HG02938 (cell line): ENCODE measurements around the gene ABHD12.
"Not testable (repeated sequence)": the region's sequence is repeated elsewhere in the genome, so short reads cannot be mapped to it uniquely, and the experiment has no call there.

ENCODE experiments used
- ATAC-seq: cut with Tn5 transposase; IDR thresholded peaks from one replicate; pipeline ENCODE4 v1.9.1; 2021; ENCODE audit warnings: mild to moderate bottlenecking, moderate library complexity; ENCODE audit not compliant: unreplicated experiment

The ABHD12 gene

GRCh38 chr20:25323496-25324246 is 67.0 kb downstream of the ABHD12 start:
- ATAC-seq, result no peak

- no peak for ATAC-seq
These were observed 68.6 kb downstream of the ABHD12 start for GRCh38 chr20:25321991-25322390.

GRCh38 chr20:25321262-25321831 is 69.3 kb downstream of the ABHD12 start:
- ATAC-seq, result no peak

DNA sequence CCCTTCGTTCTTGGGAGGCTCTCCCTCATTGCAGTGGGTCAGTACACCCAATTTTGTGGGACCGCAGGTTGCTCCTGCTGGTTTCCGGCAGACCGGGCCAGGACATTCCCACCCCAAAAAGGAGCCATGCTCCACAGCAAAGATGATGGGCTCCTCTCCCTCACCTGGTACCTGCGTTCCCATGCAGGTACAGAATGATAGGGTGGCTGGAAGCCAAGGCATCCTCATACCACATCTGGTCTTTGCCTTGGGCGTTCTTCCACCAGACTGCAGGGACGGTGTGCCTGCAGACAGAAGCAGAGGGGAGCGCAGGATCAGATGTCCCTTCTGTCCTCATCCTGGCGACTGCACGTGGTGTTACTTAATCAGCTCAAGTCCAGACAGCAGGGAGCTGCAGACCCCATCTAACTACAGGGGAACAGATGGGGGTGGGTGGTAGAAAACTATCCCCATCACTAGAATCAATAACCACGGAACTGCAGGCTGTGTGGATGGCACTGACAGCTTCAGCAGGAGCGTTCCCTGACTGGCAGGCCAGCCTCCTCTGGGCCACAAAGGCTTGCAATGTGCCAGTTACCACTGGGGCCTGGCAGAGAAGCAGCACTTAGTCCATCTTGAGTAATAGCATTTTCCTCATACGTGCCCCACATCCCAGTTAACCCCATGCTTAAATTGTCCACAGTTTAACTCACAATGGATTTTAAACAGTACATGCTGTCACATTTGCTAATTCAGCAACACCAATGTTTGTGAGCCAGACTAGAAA is 70.4 kb downstream of the ABHD12 start:
- no peak for ATAC-seq

GRCh38 chr20:25319241-25320034 is 71.2 kb downstream of the ABHD12 start:
- no peak for ATAC-seq

DNA sequence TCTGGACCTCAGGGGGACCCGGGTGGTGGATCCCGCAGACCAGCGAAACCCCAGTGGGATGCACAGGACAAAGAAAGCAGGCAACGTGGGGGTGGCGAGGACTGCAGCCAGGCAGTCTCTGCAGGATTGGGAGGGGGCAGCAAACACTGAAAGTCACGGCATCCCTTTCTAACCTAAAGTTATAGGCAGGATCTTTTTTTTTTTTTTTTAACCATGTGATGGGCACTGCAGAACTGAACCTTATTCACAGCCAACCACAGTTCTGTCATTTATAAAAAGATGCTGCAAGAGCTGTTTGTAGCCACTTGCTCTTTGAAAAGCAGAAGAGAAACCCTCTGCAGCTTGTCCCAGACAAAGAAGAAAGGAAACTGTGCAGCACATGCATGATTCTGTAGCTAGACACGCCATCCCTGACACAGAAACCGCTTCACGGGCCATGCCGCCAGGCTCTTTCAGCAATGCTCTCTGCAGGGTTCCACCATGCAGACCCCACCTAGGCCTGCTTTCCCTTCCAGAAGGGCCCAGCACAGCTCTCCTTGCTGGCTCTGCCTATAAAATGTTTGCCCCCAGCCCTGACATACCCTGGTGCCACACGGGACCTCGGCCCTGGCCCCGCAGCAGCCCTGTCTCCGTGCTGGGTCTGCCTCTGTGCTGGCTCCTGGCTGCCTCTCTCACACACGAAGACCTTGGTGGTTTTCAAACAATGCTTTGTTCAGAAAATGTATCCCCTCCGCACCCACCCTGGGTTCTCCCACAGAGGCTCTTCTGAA is 72.0 kb downstream of the ABHD12 start:
- peak; percentile 96 for ATAC-seq

- no peak for ATAC-seq
These were observed 73.1 kb downstream of the ABHD12 start for GRCh38 chr20:25317351-25318075.

- ATAC-seq, result no peak
These were observed 74.0 kb downstream of the ABHD12 start for GRCh38 chr20:25316506-25317190.

- ATAC-seq, result no peak
These were observed 75.0 kb downstream of the ABHD12 start for GRCh38 chr20:25315418-25316210.

DNA sequence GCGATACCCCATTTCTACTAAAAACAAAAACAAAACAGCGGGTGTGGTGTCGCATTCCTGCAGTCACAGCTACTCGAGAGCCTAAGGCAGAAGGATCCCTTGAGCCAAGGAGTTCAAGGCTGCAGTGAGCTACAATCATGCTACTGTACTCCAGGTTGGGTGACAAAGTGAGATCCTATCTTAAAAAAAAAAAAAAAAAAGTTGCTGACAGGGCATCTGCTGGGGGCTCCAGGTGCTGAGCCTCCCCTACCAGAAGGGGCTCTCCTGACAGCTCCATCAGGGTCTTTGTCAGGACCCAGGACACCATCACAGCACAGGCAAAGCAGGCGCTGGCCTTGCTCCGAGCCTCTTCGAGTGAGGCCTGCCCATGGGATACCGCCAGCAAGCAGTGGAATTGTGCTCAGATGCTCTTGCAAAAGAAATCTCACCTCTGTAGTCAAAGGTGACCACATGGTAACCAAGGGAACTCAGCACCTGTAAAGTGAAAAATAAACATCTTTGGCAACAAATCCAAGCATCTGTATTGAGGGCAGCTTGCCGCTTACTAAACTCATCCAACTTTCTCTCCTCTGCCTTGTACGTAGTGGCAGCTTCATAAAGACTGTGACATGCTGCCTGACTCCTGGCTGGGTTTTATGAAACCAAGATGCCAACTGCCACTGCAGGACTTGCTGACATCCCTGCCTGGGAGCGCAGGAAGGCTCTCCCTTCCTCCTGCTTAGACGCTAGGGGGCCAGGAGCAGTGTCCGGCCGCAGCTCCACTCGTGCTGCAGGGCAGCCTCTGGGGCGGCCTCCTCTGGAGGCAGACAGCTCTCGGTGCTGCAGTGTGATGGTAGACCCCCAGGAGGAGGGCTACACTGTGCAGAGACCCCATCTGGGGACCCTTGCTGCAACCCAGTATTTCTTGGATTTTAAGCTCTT is 75.9 kb downstream of the ABHD12 start:
- no peak for ATAC-seq

GRCh38 chr20:25313593-25313992 is 77.0 kb downstream of the ABHD12 start:
- no peak for ATAC-seq

- ATAC-seq, result not testable (repeated sequence)
These were observed 77.9 kb downstream of the ABHD12 start for GRCh38 chr20:25312716-25313115.

DNA sequence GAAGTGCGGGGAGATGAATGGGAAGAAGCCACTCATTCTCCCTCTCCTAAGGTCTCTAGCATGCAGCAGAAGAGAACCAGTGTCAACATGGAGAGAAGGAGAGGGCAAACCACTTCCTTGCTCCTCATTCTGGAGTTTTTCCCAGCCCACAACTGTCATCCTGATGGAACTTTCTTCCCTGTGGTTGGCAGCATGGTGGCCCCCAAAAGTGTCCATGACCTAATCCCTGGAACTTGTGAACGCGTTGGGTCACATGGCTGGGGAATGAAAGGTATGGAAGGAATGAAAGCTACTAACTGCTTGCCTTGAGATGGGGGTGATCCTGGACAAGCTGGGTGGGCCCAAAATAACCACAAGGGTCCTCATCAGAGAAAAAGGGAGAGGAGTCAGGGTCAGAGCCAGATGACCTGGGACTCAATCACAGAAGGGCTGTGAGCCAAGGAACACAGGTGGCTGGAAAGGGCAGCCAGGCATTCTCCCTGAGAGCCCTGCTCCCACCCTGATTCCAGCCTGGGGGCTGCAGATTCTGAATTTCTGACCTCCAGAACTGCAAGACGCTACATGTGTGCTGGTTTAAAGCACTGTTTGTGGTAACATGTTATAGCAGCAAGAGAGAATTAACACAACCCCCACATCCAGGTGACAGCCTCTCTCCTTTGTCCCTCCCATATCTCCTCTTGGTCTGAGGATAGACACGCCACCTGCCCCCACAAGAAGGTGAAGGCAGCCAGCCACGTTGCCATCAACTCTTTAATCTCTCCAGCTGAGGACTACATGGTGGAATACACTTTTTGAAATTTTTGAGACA is 79.5 kb downstream of the ABHD12 start:
- no peak for ATAC-seq

DNA sequence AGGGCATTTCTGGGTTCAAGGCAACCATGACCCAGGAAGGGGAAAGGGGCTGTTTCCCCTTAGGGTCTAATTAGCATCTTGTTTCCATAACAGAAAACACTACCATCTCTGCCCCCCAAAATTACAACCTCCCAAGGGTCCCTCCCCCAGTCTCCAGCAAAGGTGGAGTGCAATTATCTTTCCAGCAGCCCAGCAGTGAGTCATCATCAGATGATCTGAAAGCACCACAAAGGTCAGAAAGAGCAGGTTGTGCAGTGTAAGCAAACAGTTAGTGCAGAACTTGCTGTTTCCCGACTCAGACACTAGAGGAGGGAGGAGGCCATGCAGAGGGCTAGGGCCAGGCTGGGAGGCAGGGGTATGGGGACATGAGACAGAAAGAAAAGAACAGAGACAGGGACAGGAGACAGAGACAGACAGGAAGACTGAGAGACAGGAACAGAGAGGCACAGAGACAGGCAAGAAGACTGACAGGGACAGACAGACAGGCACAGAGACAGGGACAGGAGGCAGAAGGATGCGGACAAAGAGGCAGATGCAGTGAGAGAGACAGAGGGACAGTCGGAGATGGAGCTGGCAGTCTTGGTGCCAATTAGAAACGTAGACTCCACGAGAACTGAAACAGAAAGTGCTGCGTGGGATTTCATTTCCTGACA is 80.2 kb downstream of the ABHD12 start:
- peak; percentile 92 for ATAC-seq

- no peak for ATAC-seq
These were observed 81.0 kb downstream of the ABHD12 start for GRCh38 chr20:25309395-25310267.
